ENCODE results near the gene FABP7. TPM values are rescaled to one million over a fixed set of nuclear protein-coding genes. Genes with fewer than 3 reads are reported as not detected.

Gene FABP7
- total RNA-seq, 2 donors from 2014 or later: not detected

- DNase-seq (ENCODE audit: low spot score): no peak
- no peak overlapping the region for H3K27ac ChIP-seq
- intact Hi-C loops (cut with DNase I): no loop called here
- WGBS: 78% methylated on average over 5 of the region's 5 CpGs
- TF ChIP-seq POLR2AphosphoS5 (IDR thresholded peaks at IDR 0.05): no peak
- no peak for TF ChIP-seq CTCF (IDR thresholded peaks at IDR 0.05)
- no peak for TF ChIP-seq POLR2A (IDR thresholded peaks at IDR 0.05)
- H3K36me3 ChIP-seq: no peaks in the 10 kb centered on the region
- no peaks in the 10 kb centered on the region for H3K9me3 ChIP-seq
- no peaks in the 10 kb centered on the region for H3K27me3 ChIP-seq (replicated peaks; ENCODE audit: insufficient read depth)
- H3K4me3 ChIP-seq: no peak overlapping the region
- no peaks in the 10 kb centered on the region for H3K4me1 ChIP-seq (replicated peaks)
These were observed 25.3 kb upstream of the FABP7 start for GRCh38 chr6:122754191-122754731.

DNA sequence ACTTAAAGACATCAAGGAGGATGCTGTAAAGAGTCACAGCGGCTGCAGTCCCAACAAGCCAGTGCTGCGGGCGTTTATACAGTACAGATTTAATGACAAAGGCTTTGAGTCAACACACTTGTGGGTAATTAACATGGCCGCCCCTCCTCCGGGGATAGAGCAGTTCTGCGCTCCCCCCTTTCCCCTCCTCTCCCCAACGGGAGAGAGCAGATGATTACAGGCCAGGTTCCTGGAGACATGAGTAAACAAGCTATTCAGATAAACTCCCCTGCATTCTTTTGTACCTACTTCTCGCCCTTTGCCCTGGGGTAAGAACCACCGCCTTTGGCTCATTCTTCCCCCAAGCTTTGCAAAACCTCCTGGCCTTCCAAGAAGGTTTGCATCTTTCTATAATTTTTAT is 23.6 kb upstream of the FABP7 start:
- intact Hi-C loops (cut with DNase I): no loop called here
- no peaks in the 10 kb centered on the region for H3K36me3 ChIP-seq
- no peaks in the 10 kb centered on the region for H3K27me3 ChIP-seq (replicated peaks; ENCODE audit: insufficient read depth)
- 55% methylated on average over 9 of the region's 9 CpGs for WGBS
- H3K9me3 ChIP-seq: no peaks in the 10 kb centered on the region
- no peaks in the 10 kb centered on the region for H3K4me1 ChIP-seq (replicated peaks)
- TF ChIP-seq CTCF (IDR thresholded peaks at IDR 0.05) (no peak), POLR2AphosphoS5 (IDR thresholded peaks at IDR 0.05) (no peak)
- H3K27ac ChIP-seq: no peak overlapping the region
- H3K4me3 ChIP-seq: no peak overlapping the region
- DNase-seq (ENCODE audit: low spot score): no peak

GRCh38 chr6:122758927-122759334 is 20.6 kb upstream of the FABP7 start:
- no peak for TF ChIP-seq CTCF (IDR thresholded peaks at IDR 0.05)
- no peak for TF ChIP-seq POLR2AphosphoS5 (IDR thresholded peaks at IDR 0.05)
- TF ChIP-seq POLR2A (IDR thresholded peaks at IDR 0.05): no peak
- WGBS: 57% methylated on average over 1 of the region's 1 CpG
- H3K27ac ChIP-seq: no peak overlapping the region
- no peaks in the 10 kb centered on the region for H3K9me3 ChIP-seq
- no peaks in the 10 kb centered on the region for H3K36me3 ChIP-seq
- intact Hi-C loops (cut with DNase I): no loop called here
- no peaks in the 10 kb centered on the region for H3K27me3 ChIP-seq (replicated peaks; ENCODE audit: insufficient read depth)
- H3K4me3 ChIP-seq: no peak overlapping the region
- DNase-seq (ENCODE audit: low spot score): no peak
- no peaks in the 10 kb centered on the region for H3K4me1 ChIP-seq (replicated peaks)

DNA sequence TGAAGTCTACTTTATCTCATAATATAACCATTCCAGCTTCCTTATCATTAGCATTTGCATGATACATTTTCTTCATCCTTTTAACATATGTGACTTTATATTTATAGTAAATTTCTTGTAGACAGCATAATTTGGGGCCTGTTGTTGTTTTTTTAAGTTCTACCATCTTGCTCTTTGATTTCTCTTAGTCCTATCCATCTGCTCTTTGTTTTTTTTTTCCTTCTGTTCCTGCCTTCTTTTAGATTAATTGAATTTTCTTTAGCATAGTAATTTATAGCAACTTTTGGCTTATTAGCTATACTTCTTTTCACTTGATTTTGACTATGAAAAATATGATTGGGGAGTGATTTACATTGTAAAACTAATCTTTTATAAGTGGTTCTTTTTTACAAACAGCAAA is 19.2 kb upstream of the FABP7 start:
- Histone ChIP-seq H3K4me1 (replicated peaks) (no peaks in the 10 kb centered on the region), H3K27ac (no peak overlapping the region), H3K9me3 (no peaks in the 10 kb centered on the region), H3K36me3 (no peaks in the 10 kb centered on the region), H3K4me3 (no peak overlapping the region), H3K27me3 (replicated peaks; ENCODE audit: insufficient read depth) (no peaks in the 10 kb centered on the region)
- TF ChIP-seq CTCF (IDR thresholded peaks at IDR 0.05): no peak
- TF ChIP-seq POLR2A (IDR thresholded peaks at IDR 0.05): no peak
- no peak for TF ChIP-seq POLR2AphosphoS5 (IDR thresholded peaks at IDR 0.05)
- no peak for DNase-seq (ENCODE audit: low spot score)
- intact Hi-C loops (cut with DNase I): no loop called here

DNA sequence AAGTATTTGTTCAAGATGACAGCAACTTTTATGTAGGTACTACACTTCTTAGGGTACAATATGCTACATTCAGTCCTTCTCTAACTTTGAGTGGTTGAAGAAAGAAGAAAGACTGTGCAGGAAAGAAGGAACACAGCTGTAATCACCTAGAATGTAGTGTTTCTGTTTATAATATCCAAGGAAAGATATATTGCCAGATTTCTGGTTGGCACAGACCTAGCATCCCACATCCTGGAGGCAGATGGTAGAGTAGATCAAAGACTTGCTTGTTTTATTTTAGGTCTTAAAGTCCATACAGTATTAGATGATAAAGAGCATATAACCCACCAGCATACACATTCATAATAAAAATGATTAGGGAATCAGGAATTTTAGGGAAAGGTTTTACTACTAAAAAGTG is 13.3 kb upstream of the FABP7 start:
- H3K4me3 ChIP-seq: no peak overlapping the region
- no peak for DNase-seq (ENCODE audit: low spot score)
- TF ChIP-seq POLR2A (IDR thresholded peaks at IDR 0.05): no peak
- TF ChIP-seq CTCF (IDR thresholded peaks at IDR 0.05): no peak
- no peak for TF ChIP-seq POLR2AphosphoS5 (IDR thresholded peaks at IDR 0.05)
- intact Hi-C loops (cut with DNase I): no loop called here
- H3K4me1 ChIP-seq (replicated peaks): no peaks in the 10 kb centered on the region
- no peaks in the 10 kb centered on the region for H3K9me3 ChIP-seq
- H3K36me3 ChIP-seq: no peaks in the 10 kb centered on the region
- H3K27ac ChIP-seq: no peak overlapping the region
- H3K27me3 ChIP-seq (replicated peaks; ENCODE audit: insufficient read depth): no peaks in the 10 kb centered on the region
